HL-60/S4 (cell line): ENCODE data around the gene PAGR1.
"Not testable (repeated sequence)": the region's sequence is repeated elsewhere in the genome, so short reads cannot be mapped to it uniquely, and the experiment has no call there.

Experiments
- in situ Hi-C: fragments of 300-500 bp; cut with MboI; formaldehyde crosslinking; loops from 2 replicates; pipeline ENCODE4 v1.14.3; 2022; ENCODE audit warnings: low sequenced_read_pairs

The PAGR1 gene

GRCh38 chr16:29815793-29816693 is at the start of gene PAGR1:
Gene PAGR1, plus strand, starts transcription at chr16:29816152. Its CDS starts 374 bp downstream, at chr16:29816526.
- in situ Hi-C loops: no loop called here

- in situ Hi-C loops: no loop called here
Observed at GRCh38 chr16:29766571-29766970, 49.4 kb upstream of the PAGR1 start.

DNA sequence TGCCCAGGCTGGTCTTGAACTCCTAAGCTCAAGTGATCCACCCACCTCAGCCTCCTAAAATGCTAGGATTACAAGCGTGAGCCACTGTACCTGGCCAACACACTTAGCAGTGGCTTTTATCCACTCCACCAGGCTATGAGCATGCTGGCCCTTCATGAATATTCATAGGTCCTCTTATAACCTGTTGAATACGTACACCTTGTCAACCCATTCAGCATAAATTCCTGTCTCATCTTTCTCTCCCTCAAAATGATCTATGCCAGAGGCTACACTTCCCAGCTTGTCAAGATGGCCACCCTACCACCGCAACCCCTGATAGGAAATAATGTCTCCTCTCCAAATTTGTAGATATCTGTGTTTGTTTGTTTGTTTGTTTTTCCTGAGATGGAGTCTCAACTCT is 48.9 kb upstream of the PAGR1 start:
- in situ Hi-C loops: no loop called here

DNA sequence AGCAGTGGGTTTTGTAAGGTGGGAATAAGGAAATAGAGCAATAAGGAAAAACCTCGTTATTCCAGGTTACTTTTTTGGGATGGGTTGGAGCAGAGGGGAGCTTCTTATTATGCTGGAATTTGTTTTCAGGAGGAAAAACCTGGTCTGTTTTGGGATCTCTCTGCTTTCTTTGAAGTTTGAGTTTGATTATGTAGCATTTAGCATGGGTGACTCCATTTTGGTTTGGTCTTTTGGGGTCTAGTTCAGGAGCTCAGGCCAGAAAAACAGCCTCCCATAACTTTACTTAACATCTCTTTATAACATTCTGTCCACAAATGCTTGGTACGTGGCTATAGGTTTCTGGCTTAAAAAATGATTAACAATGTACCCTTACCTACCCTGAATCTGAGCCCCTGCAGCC is 46.4 kb upstream of the PAGR1 start:
- in situ Hi-C loops: no loop called here

- in situ Hi-C loops: no loop called here
Observed at GRCh38 chr16:29770250-29770929, 45.6 kb upstream of the PAGR1 start.

DNA sequence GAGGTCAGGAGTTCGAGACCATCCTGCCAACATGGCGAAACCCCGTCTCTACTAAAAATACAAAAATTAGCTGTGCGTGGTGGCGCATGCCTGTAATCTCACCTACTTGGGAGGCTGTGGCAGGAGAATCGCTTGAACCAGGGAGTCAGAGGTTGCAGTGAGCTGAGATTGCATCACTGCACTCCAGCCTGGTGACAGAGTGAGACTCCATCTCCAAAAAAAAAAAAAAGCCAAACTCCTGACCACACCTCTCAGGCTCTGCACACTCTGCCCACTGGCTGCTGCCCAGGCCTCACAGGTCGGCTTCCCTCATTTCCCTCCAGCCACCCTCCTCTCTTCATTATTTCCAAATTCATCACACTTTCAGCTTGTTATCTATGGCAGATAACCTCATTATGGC is 43.6 kb upstream of the PAGR1 start:
- in situ Hi-C loops: not testable (repeated sequence)

- in situ Hi-C loops: no loop called here
Observed at GRCh38 chr16:29774730-29775129, 41.2 kb upstream of the PAGR1 start.

DNA sequence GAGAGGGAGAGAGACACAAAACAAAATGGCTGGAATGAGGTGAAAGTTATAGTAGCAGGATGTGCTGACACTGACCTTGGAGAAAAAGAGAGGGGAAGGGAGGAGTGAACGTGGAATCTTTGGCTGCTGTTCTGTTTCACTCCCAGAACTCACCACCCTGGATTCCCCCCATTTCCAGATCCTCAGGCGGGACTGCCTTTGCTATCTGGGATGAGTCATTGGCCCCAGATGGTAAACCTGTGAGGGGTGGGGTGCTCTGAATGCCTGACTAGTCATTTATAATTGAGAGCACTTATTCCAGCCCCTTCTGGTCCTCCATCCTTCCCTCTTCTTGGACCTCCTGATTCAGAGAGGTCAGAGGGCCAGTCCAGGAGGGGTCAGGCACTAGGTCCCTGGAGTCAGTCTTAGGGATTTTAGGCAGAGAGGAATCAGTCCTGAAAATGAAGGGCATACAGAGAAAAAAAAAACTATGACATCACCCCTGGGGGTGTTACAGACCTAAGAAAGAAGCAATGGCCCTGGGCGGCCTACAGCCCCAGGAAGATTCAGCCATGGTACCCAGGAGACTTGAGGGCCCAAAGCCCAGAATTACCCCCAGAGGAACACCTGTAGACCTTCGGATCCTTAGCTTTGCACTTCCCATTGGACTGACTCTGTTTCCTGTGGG is 40.1 kb upstream of the PAGR1 start:
- in situ Hi-C loops: no loop called here

DNA sequence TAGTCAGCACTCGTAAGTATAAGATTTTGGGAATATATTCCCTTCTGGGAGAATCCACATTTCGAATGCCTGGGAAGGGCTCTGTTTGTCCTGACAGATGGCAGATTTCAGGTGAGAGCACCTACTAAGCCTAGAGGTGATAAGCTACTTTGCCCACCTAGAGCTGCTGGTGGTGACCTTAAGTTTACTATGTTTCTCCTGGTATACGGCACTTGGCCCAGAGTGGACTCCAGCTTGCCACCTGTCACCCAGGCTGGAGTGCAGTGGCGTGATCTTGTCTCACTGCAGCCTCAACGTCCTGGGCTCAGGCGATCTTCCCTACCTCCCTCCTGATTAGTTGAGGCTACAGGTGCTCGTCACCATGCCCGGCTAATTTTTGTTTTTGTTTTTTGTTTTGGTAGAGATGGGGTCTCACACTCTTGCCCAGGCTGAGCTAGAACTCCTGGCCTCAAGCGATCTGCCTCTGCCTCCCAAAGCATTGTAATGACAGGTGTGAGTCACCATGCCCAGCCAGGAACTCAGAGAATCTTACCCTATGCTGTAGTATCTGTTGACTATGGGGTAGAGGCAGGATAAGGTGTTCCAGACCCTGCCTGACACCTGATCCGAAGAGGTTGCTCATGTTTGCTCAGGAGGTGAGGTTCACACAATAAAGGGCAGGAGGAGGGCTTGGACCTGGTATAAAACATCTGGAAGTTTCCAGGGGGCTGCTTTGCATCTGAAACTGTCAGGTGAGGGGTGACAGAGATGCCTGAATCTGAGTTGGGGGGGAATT is 38.2 kb upstream of the PAGR1 start, which contains the start of gene ZG16:
Gene ZG16, plus strand, starts transcription at position 681 of the 775 bp plus-strand sequence. CDS start 1,011 bp downstream, outside the sequence.
- in situ Hi-C loops: no loop called here

DNA sequence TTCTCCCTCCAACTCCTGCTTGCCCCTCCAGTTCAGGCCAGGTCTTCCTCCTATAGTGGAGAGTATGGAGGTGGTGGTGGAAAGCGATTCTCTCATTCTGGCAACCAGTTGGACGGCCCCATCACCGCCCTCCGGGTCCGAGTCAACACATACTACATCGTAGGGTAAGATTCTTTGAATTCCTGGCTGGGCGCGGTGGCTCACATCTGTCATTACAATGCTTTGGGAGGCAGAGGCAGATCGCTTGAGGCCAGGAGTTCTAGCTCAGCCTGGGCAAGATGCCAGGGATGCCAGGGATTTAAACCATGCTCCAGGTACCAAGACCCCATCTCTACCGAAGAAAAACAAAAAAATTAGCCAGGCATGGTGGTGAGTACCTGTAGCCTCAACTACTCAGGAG is 36.5 kb upstream of the PAGR1 start:
- in situ Hi-C loops: no loop called here

DNA sequence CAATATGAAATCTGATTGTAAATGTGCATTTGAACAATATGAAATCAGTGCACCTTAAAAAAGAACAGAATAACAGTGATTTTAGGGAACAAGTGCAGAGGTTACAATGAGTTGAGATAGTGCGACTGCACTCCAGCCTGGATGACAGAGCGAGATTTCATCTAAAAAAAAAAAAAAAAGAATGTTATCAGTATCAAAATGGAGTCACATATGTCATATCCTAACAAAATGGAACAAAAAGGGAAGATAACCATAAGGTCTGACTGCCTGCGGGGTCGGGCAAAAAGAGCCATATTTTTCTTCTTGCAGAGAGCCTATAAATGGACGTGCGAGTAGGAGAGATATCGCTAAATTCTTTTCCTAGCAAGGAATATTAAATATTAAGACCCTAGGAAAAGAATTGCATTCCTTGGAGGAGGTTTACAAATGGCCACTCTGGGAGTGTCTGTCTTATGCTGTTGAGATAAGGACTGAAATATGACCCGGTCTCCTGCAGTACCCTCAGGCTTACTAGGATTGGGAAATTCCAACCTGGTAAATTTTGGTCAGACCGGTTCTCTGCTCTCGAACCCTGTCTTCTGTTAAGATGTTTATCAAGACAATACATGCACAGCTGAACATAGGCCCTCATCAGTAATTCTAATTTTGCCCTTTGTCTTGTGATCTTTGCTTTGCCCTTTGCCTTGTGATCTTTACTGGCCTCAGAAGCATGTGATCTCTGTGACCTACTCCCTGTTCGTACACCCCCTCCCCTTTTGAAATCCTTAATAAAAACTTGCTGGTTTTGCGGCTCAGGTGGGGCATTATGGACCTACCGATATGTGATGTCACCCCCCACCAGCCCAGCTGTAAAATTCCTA is 32.6 kb upstream of the PAGR1 start:
- in situ Hi-C loops: not testable (repeated sequence)

GRCh38 chr16:29784157-29784556 is 31.8 kb upstream of the PAGR1 start:
- in situ Hi-C loops: no loop called here

DNA sequence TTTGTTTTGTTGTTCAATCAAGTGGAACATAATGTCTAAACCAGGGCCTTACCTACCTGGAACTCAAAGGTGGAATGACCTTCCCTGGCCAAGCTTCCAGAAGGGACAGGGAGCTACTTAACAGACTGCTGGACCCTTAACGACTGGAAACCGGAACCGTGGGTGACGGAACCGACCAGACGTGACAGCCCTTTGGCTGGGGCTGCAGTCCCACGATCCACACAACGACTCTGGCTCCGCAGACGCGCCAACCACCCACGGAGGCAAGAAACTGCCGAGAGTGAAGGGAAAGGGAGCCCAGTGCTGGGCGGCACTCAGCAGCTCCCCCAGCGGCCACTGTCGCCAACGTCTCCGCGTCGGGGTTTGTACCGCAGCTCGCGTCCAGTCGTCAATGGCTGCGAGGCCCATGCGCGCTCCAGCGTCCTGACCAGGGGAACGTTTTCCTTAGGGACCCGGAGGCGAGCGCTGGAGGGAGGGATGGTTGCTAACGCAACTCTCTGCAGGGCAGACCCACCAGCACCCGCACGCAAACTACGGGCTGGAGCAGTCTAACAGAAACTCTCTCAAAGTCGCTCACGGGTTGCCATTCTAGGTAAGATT is 31.0 kb upstream of the PAGR1 start:
- in situ Hi-C loops: no loop called here

GRCh38 chr16:29787155-29787554 is 28.8 kb upstream of the PAGR1 start:
- in situ Hi-C loops: not testable (repeated sequence)

DNA sequence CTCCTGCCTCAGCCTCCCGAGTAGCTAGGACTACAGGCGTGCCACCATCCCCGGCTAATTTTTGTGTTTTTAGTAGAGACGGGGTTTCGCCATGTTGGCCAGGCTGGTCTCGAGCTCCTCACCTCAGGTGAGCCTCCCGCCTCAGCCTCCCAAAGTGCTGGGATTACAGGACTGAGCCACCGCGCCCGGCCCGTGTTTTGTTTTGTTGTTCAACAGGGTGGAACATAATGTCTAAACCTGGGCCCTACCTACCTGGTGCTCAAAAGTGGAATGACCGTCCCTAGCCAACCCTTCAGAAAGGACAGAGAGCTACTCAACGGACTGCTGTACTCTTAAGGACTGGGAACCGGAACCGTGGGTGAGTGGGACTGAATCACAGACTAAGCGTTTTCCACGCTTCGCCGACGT is 26.2 kb upstream of the PAGR1 start:
- in situ Hi-C loops: loop anchor here (5.0 kb wide), 1 partner anchor 42 kb away; the partner anchor contains the start of gene C16orf54

GRCh38 chr16:29790183-29790948 is 25.6 kb upstream of the PAGR1 start, which contains the start of gene KIF22:
Gene KIF22, plus strand, starts transcription at chr16:29790751. Its CDS starts 9 bp downstream, at chr16:29790760.
- in situ Hi-C loops: loop anchor here (5.0 kb wide), 1 partner anchor 43 kb away; the partner anchor contains the start of gene C16orf54

- in situ Hi-C loops: loop anchor here (5.0 kb wide), 1 partner anchor 44 kb away; the partner anchor contains the start of gene C16orf54
Observed at GRCh38 chr16:29790949-29791844, 24.8 kb upstream of the PAGR1 start.
